Endothelial cell of umbilical vein (primary cell): ENCODE data around the gene BRMS1. TPM values are rescaled to one million over a fixed set of nuclear protein-coding genes. Genes with fewer than 3 reads are reported as not detected.

Experiments used
- BruUV-seq: library from RNA; stranded (reverse); fragments of 400-500 nt; replicated peaks from 2 replicates; lab custom pipeline; 2021; lab: Mats Ljungman, UMichigan
- CTCF ChIA-PET: fragments of 300-600, 350-600 bp; sonication (Branson Sonifier 250); formaldehyde crosslinking; loops from one replicate; lab custom pipeline; 2021; ENCODE audit warnings: antibody characterized with exemption, inconsistent platforms; lab: Charles Lee
- POLR2A ChIA-PET: fragments of 300-600, 350-600 bp; sonication (Branson Sonifier 250); formaldehyde crosslinking; loops from one replicate; lab custom pipeline; 2021; ENCODE audit warnings: antibody characterized with exemption, inconsistent platforms; lab: Charles Lee
- DNase-seq: peaks from one replicate; pipeline ENCODE4 v3.0.0-alpha.2; 2011; ENCODE audit warnings: low read depth, low spot score
- FAIRE-seq: peaks from 2 replicates; lab custom pipeline; 2011; peaks lifted over from hg19 to GRCh38; lab: Jason Lieb, UNC
- H2AFZ ChIP-seq: 2 replicates; pipeline ENCODE4 v1.6.0; 2012; ENCODE audit warnings: low read depth, low read length, control low read depth, inconsistent platforms
- H3K27ac ChIP-seq: 2 replicates; pipeline ENCODE4 v1.5.1; 2011; ENCODE audit warnings: low read depth, mild to moderate bottlenecking, control low read depth, low read length, moderate library complexity; ENCODE audit not compliant: insufficient read depth
- H3K27me3 ChIP-seq, 2 experiments: 2 replicates each; pipeline versions ENCODE4 v1.6.0 to v1.6.1; 2011; ENCODE audit warnings: low read length in 2 of 2, mixed read lengths in 1 of 2; ENCODE audit not compliant: control insufficient read depth in 2 of 2, insufficient read depth in 2 of 2
- H3K36me3 ChIP-seq, 2 experiments: 2 replicates in 1 of 2; 3 replicates in 1 of 2; pipeline ENCODE4 v1.5.1; 2011; ENCODE audit warnings: low read length in 2 of 2, mild to moderate bottlenecking in 1 of 2, moderate library complexity in 1 of 2; ENCODE audit not compliant: control insufficient read depth in 2 of 2, insufficient read depth in 2 of 2; ENCODE audit errors: extremely low read depth in 1 of 2
- H3K4me1 ChIP-seq: 3 replicates; pipeline ENCODE4 v1.5.1; 2011; ENCODE audit warnings: mild to moderate bottlenecking, low read length; ENCODE audit not compliant: control insufficient read depth, insufficient read depth; ENCODE audit errors: extremely low read depth
- H3K4me2 ChIP-seq: 2 replicates; pipeline ENCODE4 v1.6.1; 2011; ENCODE audit warnings: low read length, control low read depth, mixed read lengths; ENCODE audit not compliant: insufficient read depth
- H3K4me3 ChIP-seq, 3 experiments: fragments of 200-600 bp in 1 of 3; sonication (generic), shearing (Covaris generic) in 1 of 3; replicated peaks in 1 of 3; 2 replicates each; pipeline ENCODE4 v1.5.1; 2011 to 2016; ENCODE audit warnings: control low read depth in 3 of 3, low read length in 3 of 3, mild to moderate bottlenecking in 2 of 3, inconsistent platforms in 1 of 3, low read depth in 1 of 3, moderate library complexity in 1 of 3; ENCODE audit not compliant: insufficient read depth in 1 of 3
- H3K79me2 ChIP-seq: 2 replicates; pipeline ENCODE4 v1.6.0; 2012; ENCODE audit warnings: low read length, inconsistent platforms; ENCODE audit not compliant: control insufficient read depth, insufficient read depth
- H3K9ac ChIP-seq: replicated peaks from 2 replicates; pipeline ENCODE3; 2011; ENCODE audit warnings: low read length, control low read depth; ENCODE audit not compliant: insufficient read depth; ENCODE audit errors: extremely low read depth
- H3K9me1 ChIP-seq: replicated peaks from 3 replicates; pipeline ENCODE4 v1.6.0; 2011; ENCODE audit warnings: mild to moderate bottlenecking, low read length; ENCODE audit not compliant: control insufficient read depth, insufficient read depth; ENCODE audit errors: extremely low read depth
- H3K9me3 ChIP-seq: replicated peaks from 2 replicates; pipeline ENCODE4 v1.5.1; 2012; ENCODE audit warnings: low read length, inconsistent platforms; ENCODE audit not compliant: control insufficient read depth, insufficient read depth
- H4K20me1 ChIP-seq: replicated peaks from 2 replicates; pipeline ENCODE3; 2011; ENCODE audit warnings: mild to moderate bottlenecking, low read length; ENCODE audit not compliant: control insufficient read depth, insufficient read depth; ENCODE audit errors: extremely low read depth
- CTCF ChIP-seq, 2 donors: IDR thresholded peaks; 1 replicate in 1 of 2; 2 replicates in 1 of 2; pipeline ENCODE4 v1.5.1; 2011; ENCODE audit warnings: low read length in 2 of 2, mild to moderate bottlenecking in 2 of 2, moderate library complexity in 2 of 2, control low read depth in 1 of 2, inconsistent platforms in 1 of 2, low read depth in 1 of 2; ENCODE audit not compliant: insufficient read depth in 1 of 2; ENCODE audit errors: extremely low read depth in 1 of 2
- EZH2 ChIP-seq: IDR thresholded peaks from 2 replicates; pipeline ENCODE4 v1.6.1; 2012; ENCODE audit warnings: borderline replicate concordance, low read depth, mild to moderate bottlenecking, moderate library complexity, low read length, inconsistent platforms; ENCODE audit not compliant: severe bottlenecking
- FOS ChIP-seq: IDR thresholded peaks from 2 replicates; pipeline ENCODE4 v1.6.1; 2011; ENCODE audit warnings: mild to moderate bottlenecking, low read length, moderate library complexity, borderline replicate concordance; ENCODE audit not compliant: insufficient read depth
- GATA2 ChIP-seq: IDR thresholded peaks from 2 replicates; pipeline ENCODE4 v1.7.0; 2011; ENCODE audit warnings: low read depth, mild to moderate bottlenecking, moderate library complexity, mixed read lengths, low read length; ENCODE audit not compliant: insufficient read length, insufficient read depth
- JUN ChIP-seq: IDR thresholded peaks from 2 replicates; pipeline ENCODE4 v1.6.1; 2011; ENCODE audit warnings: borderline replicate concordance, low read depth; ENCODE audit not compliant: insufficient read length, insufficient read depth
- POLR2A ChIP-seq: IDR thresholded peaks from 2 replicates; pipeline ENCODE4 v1.6.1; 2012; ENCODE audit warnings: low read depth, mild to moderate bottlenecking, control low read depth, low read length
- POLR2AphosphoS5 ChIP-seq: IDR thresholded peaks from 2 replicates; pipeline ENCODE4 v1.6.1; 2012; ENCODE audit warnings: low read depth, mild to moderate bottlenecking, control low read depth, low read length, moderate library complexity; ENCODE audit not compliant: insufficient read depth
- dilution Hi-C: fragments of 300-500 bp; cut with MboI; formaldehyde crosslinking; loops from one replicate; pipeline ENCODE4 v1.15.0; 2019; ENCODE audit warnings: low sequenced_read_pairs; ENCODE audit not compliant: extremely low pct_ligation_motif_present
- intact Hi-C: fragments of 100-400 bp; cut with micrococcal nuclease; formaldehyde crosslinking; loops from one replicate; pipeline ENCODE4 v1.10.0; 2022
- polyA plus RNA-seq, 4 experiments: library from polyadenylated mRNA; depleted of rRNA in 3 of 4; stranded (reverse) in 3 of 4; unstranded in 1 of 4; fragments of >200 nt; gene quantifications; 2 replicates each; pipeline versions ENCODE4 v1.2.1 to v1.2.3, GENCODE V29; 2011 to 2012; ENCODE audit warnings: missing spikeins in 1 of 4
- total RNA-seq: library from RNA; stranded (reverse); gene quantifications from 2 replicates; pipeline ENCODE4 v1.2.3, GENCODE V29; 2021

The BRMS1 gene
- total and polyA plus RNA-seq, 2 donors (not counting 3 experiments of a cell fraction or from before 2014, with no cell fraction given), result 51.4 to 53.1 TPM

DNA sequence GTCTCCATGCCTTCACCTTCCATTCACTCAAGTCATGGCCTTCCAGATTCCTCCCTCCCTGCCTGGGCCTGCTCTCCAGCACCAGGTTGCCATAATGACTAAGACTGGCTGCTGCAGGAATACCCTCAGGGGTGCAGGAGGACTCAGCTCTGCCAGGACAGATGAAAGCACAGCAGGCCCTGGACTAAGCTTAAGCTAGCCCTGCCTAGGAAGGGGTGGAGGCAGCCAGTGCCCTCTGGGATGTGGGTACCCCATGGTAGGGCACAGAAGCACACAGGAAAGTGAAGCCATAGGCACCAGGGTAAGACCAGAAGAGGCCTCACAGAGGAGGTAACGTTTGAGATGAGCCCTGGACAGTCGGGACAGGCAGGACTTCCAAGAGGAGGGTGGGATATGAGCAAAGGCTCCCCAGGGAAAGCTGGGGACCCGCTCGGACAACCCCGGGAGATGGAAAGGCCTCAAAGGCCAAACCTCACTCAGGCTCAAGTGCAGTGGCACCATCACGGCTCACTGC, 5.7 kb downstream of the BRMS1 start:
- H3K4me3 ChIP-seq, result no peak overlapping the region
- H2AFZ ChIP-seq, result no peak overlapping the region
- ChIA-PET CTCF (no interaction called here), POLR2A (no interaction called here)
- intact Hi-C loops, result no loop called here
- H3K4me1 ChIP-seq, result peaks cover 22% of the 10 kb centered on the region
- peaks cover 0 to 23% of the 10 kb centered on the region in 2 experiments for H3K36me3 ChIP-seq
- H3K27me3 ChIP-seq, result no peaks in the 10 kb centered on the region
- H3K79me2 ChIP-seq, result peaks cover 13% of the 10 kb centered on the region
- no peak overlapping the region for H3K4me2 ChIP-seq
- DNase-seq, result no peak
- H3K9me1 ChIP-seq, result no peaks in the 10 kb centered on the region
- H3K9ac ChIP-seq, result no peak overlapping the region
- BruUV-seq, result no TSS peak
- no peaks in the 10 kb centered on the region for H3K9me3 ChIP-seq
- no peak overlapping the region for H3K27ac ChIP-seq
- no peak for FAIRE-seq
- no peaks in the 10 kb centered on the region for H4K20me1 ChIP-seq
- dilution Hi-C loops, result no loop called here
- TF ChIP-seq EZH2 (no peak), FOS (no peak), GATA2 (no peak), CTCF (IDR thresholded peaks at IDR 0.05; ENCODE audit: extremely low read depth in 1 of 2, insufficient read depth in 1 of 2, low read depth in 1 of 2, low read length in 2 of 2) (no peak), JUN (no peak), POLR2A (no peak), POLR2AphosphoS5 (no peak)
